DMS79 treated with DMSO at 0.1 percent for 48 hours (cell line): ENCODE results near the gene PCTP.

Source experiments
- DNase-seq: peaks from one replicate; lab custom pipeline; 2025; lab: John Stamatoyannopoulos, UW

PCTP gene

GRCh38 chr17:55757659-55758058 lies 6.8 kb downstream of the PCTP start:
- DNase-seq, result no peak

GRCh38 chr17:55758171-55758570 lies 7.3 kb downstream of the PCTP start:
- no peak for DNase-seq

- DNase-seq, result no peak
Measured at GRCh38 chr17:55760643-55761355, 9.9 kb downstream of the PCTP start.

- DNase-seq, result no peak
Measured at GRCh38 chr17:55762086-55762858, 11.4 kb downstream of the PCTP start.

- no peak for DNase-seq
Measured at GRCh38 chr17:55763856-55764255, 13.0 kb downstream of the PCTP start.

GRCh38 chr17:55764610-55765009 lies 13.8 kb downstream of the PCTP start:
- DNase-seq, result no peak

- no peak for DNase-seq
Measured at GRCh38 chr17:55765472-55765871, 14.6 kb downstream of the PCTP start.

- no peak for DNase-seq
Measured at GRCh38 chr17:55768936-55769624, 18.2 kb downstream of the PCTP start.

GRCh38 chr17:55769625-55770000 lies 18.8 kb downstream of the PCTP start:
- DNase-seq, result peak; percentile 69

- DNase-seq, result peak; percentile 61
Measured at GRCh38 chr17:55770196-55770870, 19.5 kb downstream of the PCTP start.

GRCh38 chr17:55772086-55772485 lies 21.2 kb downstream of the PCTP start:
- no peak for DNase-seq

- no peak for DNase-seq
Measured at GRCh38 chr17:55773671-55774070, 22.8 kb downstream of the PCTP start.

- peak; percentile 61 for DNase-seq
Measured at GRCh38 chr17:55774846-55775271, 24.0 kb downstream of the PCTP start.

- no peak for DNase-seq
Measured at GRCh38 chr17:55776271-55776670, 25.4 kb downstream of the PCTP start.

- DNase-seq, result no peak
Measured at GRCh38 chr17:55777471-55777971, 26.7 kb downstream of the PCTP start.

- DNase-seq, result no peak
Measured at GRCh38 chr17:55778389-55779118, 27.7 kb downstream of the PCTP start.

GRCh38 chr17:55783684-55784245 lies 32.9 kb downstream of the PCTP start:
- no peak for DNase-seq

- no peak for DNase-seq
Measured at GRCh38 chr17:55784666-55785065, 33.8 kb downstream of the PCTP start.

- no peak for DNase-seq
Measured at GRCh38 chr17:55785181-55785580, 34.3 kb downstream of the PCTP start.

GRCh38 chr17:55793272-55793671 lies 42.4 kb downstream of the PCTP start:
- DNase-seq, result no peak
